DOHH2 (cell line): ENCODE data around the gene KIAA0513.

Experiments used
- CTCF ChIP-seq: fragments of 200-600 bp; sonication (generic); IDR thresholded peaks from one replicate; pipeline ENCODE4 v1.5.1; 2014; ENCODE audit warnings: antibody characterized with exemption, mild to moderate bottlenecking, low read depth, low read length; ENCODE audit not compliant: poor library complexity, severe bottlenecking
- EZH2phosphoT487 ChIP-seq: fragments of 200-600 bp; sonication (generic); IDR thresholded peaks from 2 replicates; pipeline ENCODE4 v1.6.1; 2017; ENCODE audit warnings: borderline replicate concordance, mild to moderate bottlenecking, antibody characterized with exemption, low read length, moderate library complexity, mixed read lengths

- no peak for TF ChIP-seq CTCF
- no peak for TF ChIP-seq EZH2phosphoT487
These were observed 31.3 kb downstream of the KIAA0513 start for GRCh38 chr16:85058909-85059308.
